Stimulated activated CD4-positive, alpha-beta T cell treated with anti-CD3 and anti-CD28 coated beads, Interleukin-1b, Interleukin-23, amount 100 ng/mL, for 4 hours (primary cell): Measurements from ENCODE around the gene SELENOK.
"Not testable (repeated sequence)": the region's sequence is repeated elsewhere in the genome, so short reads cannot be mapped to it uniquely, and the experiment has no call there.

Source experiments
- DNase-seq, 2 donors: peaks; one replicate each; pipeline ENCODE4 v3.0.0-alpha.2; 2020; ENCODE audit warnings: low read depth in 2 of 2

Gene SELENOK

DNA sequence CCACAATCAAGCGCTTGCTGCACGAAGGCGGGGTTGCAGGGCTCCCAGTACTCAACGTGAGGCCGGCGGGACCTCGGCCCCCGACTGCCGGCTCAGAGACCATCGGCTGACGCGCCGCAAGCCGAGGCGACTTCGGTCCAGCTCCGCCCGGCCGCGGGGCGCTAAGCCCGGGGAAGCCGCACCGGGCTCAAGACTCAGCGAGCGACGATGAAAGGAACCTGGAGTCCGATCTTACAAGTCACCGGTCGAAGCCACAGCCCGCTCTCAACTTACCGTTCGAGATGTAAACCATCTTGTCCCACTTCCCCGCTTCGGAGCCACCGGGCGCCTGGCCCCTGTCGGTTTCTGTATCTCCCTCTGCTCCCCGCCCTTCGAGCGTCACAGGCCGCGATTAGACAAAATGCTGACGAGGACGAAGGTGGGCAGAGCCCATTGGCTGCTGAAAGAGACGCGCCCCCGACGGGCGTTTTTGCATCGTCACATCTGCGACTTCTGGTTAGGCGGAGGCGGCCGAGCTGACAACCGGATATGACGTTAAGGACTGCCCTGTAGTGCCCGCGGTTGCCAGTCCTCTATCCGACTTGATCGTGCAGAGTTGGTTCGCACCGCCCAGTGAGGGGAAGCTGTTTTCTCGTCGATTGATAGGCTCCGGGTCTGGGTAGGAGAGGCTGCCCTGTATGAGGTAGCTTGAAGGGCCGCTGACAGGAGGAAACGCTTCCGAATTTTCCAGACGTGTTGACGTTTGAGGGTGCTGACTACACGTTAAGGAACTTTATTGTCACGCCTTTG, at the start of gene SELENOK:
SELENOK (minus strand) TSS at position 363 of the 789 bp plus-strand sequence.
- peak; percentile 87 to 91 for DNase-seq

GRCh38 chr3:53941184-53941583, 49.5 kb upstream of the SELENOK start:
- no peak for DNase-seq

- DNase-seq, result no peak
These were observed 49.0 kb upstream of the SELENOK start for GRCh38 chr3:53940623-53941022.

GRCh38 chr3:53939813-53940212, 48.2 kb upstream of the SELENOK start:
- no peak for DNase-seq

DNA sequence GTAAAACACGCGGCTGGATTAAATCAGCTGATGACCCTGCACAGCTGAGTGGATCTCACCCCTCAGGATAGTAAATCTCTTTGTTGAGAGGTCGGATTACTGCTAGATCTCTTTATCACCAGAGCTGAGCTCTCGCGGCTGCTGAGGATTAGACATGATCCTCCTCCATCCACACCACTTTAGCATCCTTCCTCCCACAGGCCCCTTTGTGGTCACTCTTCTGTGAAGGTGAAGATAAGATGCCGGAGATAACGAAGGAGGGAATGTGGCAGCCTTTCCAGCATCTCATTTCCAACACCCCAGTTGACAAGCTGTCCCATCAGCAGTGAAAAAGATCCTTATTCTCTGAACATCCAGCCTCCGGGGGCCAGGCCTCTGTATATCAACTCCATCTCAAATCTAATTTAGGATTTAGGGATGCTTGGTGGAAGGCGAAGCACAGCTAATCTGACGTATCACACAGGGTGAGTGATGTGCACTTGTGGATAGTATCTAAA, 47.5 kb upstream of the SELENOK start:
- no peak for DNase-seq

DNA sequence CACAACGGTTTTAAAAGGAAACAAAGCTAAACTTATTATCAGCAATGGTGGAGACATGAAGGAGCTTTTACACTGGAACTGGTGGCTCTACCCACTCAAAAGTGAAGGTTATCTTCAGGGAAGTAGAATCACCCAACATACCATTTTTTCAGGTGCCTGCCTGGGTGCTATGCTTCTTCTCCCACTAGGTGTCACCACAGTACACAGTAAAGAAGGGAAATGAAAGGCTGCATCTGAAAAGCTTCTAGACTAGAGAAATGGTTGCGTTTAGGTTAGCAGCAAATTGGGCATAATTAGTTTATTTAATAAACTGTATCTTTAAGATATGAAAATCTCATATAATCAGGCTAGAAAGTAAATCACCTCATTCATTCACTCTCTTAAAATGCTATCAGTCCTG, 47.0 kb upstream of the SELENOK start:
- peak in 1 of 2 donors; percentile 7 for DNase-seq

DNA sequence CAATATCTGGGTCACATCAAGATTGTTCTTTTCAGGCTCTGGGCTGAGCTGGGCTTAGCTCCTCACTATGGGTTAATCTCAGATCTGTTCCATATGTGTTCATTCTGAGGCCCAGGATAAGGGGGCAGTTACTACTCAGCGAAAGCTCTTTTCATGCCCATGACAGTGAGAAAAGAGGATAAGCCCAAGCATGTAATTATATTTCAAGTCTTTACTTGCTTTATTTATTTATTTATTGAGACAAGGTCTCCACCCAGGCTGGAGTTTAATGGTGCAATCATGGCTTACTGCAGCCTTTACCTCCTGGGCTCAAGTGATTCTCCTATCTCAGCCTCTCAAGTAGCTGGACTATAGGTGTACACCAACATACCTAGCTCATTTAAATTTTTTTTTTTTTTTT, 44.7 kb upstream of the SELENOK start:
- DNase-seq, result no peak

DNA sequence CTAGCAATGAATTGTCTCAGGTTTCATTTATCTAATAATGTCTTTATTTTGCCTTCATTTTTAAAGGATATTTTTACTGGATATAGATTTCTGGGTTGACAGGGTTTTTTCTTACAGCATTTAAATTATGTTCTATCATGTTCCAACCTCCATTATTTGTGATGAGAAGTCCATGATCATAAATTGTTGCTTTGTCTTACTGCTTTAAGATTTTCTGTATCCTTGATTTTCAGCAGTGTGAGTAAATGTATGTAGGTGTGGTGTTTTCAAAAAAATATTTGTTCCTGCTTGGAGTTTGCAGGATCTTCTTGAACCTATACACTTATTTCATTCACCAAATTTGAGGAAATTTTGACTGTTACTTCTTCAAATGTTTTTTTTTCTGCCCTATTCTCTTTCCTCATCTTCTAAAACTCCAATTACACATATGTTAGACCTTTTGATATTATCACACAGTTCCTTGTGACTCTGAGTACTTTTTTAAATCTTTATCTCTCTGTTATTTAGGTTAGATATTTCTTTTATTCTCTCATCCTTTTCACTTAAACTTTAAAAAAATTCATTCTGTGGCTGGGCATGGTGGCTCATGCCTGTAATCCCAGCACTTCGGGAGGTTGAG, 43.7 kb upstream of the SELENOK start:
- DNase-seq, result no peak

DNA sequence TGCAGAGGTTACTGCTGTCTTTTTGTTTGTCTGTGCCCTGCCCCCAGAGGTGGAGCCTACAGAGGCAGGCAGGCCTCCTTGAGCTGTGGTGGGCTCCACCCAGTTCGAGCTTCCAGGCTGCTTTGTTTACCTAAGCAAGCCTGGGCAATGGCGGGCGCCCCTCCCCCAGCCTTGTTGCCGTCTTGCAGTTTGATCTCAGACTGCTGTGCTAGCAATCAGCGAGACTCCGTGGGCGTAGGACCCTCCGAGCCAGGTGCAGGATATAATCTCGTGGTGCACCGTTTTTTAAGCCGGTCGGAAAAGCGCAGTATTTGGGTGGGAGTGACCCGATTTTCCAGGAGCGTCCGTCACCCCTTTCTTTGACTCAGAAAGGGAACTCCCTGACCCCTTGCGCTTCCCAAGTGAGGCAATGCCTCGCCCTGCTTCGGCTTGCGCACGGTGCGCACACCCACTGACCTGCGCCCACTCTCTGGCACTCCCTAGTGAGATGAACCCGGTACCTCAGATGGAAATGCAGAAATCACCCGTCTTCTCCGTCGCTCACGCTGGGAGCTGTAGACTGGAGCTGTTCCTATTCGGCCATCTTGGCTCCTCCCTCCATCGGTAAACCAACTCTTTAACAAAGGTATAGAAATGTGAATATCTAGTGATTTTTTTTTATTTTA, 35.7 kb upstream of the SELENOK start:
- not testable (repeated sequence) for DNase-seq

- DNase-seq, result no peak
These were observed 29.6 kb upstream of the SELENOK start for GRCh38 chr3:53921296-53921695.

DNA sequence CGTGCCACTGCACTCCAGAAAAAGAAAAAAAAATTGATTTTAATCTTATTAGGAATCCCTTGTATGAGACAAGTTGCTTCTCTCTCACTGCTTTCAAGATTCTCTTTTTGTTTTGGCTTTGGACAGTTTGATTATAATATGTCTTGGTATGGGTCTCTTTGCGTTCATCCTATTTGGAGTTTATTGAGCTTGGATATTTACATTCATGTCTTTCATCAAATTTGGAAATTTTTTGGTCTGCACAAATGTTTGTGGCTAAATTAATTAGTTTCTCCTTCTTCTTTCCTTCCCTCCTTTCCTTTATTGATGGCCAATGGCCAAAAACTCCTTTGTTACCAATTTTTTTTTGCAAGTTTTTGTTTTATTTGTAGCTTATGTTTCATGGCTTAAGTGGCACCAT, 28.1 kb upstream of the SELENOK start:
- no peak for DNase-seq

- no peak for DNase-seq
These were observed 21.7 kb upstream of the SELENOK start for GRCh38 chr3:53913401-53913800.

DNA sequence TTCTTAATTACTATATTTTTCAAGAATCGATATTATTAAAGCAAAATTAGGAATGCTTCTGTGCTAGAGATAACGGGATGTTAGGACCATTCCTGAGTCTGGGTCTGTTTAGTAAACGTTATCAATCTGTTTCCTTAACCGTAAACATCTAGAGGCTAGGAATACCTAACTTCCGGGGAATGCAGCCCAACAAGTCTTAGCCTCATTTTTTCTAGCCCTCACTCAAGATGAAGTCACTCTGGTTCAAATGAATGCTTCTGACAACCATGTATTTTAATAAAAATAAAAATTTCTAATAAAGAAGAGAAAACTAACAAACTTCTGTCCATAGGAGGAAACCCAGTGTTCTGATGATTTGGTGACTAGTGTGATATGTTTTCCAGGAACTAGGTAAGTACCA, 11.1 kb upstream of the SELENOK start:
- DNase-seq, result no peak

DNA sequence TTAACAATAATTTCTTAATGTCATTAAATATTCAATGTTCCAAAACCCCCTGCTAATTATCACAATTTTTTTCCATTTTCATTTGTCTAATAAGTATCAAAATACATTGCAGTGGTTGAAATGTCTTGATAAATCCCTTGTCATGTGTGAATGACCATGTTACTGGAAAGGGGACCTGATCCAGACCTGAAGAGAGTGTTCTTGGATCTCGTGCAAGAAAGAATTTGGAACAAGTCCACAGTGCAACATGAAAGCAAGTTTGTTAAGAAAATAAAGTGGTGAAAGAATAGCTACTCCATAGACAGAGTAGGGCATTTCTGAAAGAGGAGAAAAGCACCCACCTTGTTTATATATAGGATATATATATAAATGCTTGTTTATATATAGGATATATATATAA, 10.4 kb upstream of the SELENOK start:
- DNase-seq, result no peak

- DNase-seq, result no peak
These were observed 9.1 kb upstream of the SELENOK start for GRCh38 chr3:53900666-53901331.

- DNase-seq, result no peak
These were observed 8.1 kb upstream of the SELENOK start for GRCh38 chr3:53899750-53900149.

DNA sequence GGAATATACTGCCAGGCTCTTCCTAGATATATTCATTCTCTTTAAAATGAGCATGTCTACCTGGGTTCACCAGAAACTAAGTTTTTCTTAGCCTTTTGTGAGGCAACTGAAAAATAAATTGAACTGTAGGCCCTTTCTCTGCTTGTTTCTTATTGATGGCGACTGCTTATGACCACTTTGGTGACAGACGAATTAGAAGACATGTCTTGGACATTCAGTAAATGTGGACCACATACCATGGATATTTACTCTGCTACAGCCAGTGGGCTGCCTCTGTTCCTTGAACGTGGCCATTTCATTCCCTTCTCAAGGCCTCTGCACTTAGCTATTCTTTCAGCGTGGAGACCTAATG, 603 bp upstream of the SELENOK start:
- no peak for DNase-seq

DNA sequence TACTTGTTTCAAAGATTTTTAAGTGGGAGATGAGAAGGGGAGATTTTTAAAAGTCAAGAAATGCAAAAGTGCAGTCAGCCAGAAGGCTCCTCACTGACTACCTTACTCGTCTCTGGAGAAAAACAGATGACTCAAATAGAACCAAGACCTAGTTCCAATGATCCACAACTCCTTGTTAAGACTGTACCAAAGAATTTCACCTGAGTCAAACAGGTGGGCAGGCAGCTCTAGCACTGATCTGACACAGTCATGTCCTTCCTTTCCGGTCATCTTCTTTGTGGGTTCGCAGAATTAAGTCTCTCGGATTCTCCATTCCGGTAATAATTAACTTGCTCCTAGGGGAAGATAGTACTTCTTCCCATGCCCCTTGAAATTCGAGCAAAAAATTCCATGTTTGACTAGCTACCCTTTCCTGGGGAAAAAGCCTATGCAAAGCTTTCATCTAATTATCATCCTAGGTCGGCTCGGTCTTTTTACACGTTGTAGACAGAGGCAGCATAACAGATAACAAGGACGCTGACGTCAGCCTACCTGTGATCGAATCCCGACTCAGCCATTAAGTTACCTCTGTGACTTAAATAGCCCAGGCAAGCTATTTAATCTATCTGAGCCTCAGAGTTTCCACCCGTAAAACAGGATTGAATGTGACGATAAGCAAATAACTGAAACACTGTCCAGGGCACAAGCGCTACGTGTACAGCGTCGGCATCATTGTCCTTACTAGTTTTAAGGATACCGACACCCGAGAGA, 758 bp downstream of the SELENOK start:
- DNase-seq, result peak in 1 of 2 donors; percentile 25

DNA sequence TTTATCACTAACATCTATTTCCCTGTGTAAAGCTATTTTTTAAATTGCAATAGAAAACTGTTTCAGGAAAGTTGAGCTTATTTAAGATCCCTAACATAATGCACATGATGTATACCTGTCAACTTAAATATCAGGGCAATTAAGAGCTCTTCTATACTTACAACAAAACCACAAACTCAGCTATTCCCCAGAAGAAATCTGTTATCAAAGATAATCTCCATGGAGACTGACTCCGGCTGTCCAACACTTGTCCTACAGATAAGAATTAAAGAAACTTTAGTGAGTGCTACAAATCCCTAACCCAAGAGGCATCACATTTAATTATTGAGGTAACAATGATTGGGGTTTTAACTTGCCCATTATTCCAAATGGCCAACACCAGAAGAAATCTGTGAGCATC, 3.4 kb downstream of the SELENOK start:
- DNase-seq, result no peak

DNA sequence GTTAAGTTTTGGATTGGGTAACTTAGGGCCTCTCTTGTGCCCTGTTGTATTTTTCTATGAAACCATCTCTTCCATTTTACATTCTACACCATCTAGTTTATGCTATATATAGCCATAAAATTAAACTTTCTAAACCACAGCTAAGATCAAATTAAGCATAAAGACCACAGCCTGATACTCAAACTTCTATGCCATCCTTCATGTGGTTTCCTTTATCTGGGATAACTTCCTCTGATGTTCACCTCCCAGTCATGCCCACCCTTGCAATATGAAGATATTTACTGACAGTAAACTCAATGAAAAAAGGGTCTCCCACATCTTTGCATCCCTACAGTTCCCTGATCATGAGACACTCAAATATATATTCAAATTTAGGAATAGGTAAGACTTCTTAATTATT, 4.2 kb downstream of the SELENOK start:
- no peak for DNase-seq

DNA sequence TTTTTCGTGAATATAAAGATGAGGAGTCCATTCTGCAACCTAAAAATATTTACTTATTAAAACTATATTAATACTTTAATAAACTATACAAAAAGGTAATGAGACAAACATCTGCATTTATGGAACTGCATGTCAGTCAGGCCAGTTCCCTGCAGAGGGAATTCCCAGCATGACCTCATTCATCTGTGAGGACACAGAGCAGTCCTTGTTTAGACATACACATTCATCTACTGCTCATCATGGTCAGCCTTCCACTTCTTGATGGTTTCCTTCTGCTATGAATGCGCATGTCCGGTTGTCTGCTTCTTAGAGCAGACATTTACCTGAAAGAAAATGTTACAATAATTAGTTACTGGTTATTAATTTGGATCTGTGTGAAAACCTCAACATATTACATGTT, 6.4 kb downstream of the SELENOK start:
- DNase-seq, result no peak

DNA sequence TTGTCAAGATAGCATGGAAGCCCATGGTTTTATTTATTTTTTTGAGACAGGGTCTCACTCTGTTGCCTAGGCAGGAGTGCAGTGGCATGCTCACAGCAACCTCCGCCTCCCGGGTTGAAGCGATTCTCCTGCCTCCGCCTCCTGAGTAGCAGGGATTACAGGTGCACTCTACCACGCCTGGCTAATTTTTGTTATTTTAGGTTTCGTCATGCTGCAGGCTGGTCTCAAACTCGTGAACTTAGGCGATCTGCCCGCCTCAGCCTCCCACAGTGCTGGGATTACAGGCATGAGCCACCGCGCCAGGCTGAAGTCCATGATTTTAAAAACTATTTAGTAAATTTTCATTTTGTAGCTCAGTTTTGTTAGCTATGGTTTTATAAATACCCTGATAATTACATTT, 7.0 kb downstream of the SELENOK start:
- DNase-seq, result no peak
